Measurements from ENCODE around the gene CEBPB.

The CEBPB gene

GRCh38 chr20:50169329-50169823 lies 21.3 kb upstream of the CEBPB start:
- TF ChIP-seq, protein P1, sequence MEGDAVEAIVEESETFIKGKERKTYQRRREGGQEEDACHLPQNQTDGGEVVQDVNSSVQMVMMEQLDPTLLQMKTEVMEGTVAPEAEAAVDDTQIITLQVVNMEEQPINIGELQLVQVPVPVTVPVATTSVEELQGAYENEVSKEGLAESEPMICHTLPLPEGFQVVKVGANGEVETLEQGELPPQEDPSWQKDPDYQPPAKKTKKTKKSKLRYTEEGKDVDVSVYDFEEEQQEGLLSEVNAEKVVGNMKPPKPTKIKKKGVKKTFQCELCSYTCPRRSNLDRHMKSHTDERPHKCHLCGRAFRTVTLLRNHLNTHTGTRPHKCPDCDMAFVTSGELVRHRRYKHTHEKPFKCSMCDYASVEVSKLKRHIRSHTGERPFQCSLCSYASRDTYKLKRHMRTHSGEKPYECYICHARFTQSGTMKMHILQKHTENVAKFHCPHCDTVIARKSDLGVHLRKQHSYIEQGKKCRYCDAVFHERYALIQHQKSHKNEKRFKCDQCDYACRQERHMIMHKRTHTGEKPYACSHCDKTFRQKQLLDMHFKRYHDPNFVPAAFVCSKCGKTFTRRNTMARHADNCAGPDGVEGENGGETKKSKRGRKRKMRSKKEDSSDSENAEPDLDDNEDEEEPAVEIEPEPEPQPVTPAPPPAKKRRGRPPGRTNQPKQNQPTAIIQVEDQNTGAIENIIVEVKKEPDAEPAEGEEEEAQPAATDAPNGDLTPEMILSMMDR (IDR thresholded peaks at IDR 0.05), result peak; percentile 99
- Histone ChIP-seq H3K79me2 (peaks cover 3% of the 10 kb centered on the region), H3K27me3 (ENCODE audit: control insufficient read depth, insufficient read depth, low read length) (no peaks in the 10 kb centered on the region), H3K4me2 (ENCODE audit: low read length) (no peak overlapping the region), H3K4me3 (ENCODE audit: low read depth, low read length) (no peak overlapping the region), H3K4me1 (peaks cover 14% of the 10 kb centered on the region), H3K36me3 (ENCODE audit: control insufficient read depth, insufficient read depth, low read length) (no peaks in the 10 kb centered on the region), H3K9me3 (ENCODE audit: control insufficient read depth, low read length) (no peaks in the 10 kb centered on the region), H3K27ac (no peak overlapping the region), H3K9ac (no peak overlapping the region), H2AFZ (no peak overlapping the region)

- Histone ChIP-seq H2AFZ (no peak overlapping the region), H3K4me2 (ENCODE audit: low read length) (no peak overlapping the region), H3K27ac (peak overlapping the region; percentile 85), H3K4me3 (ENCODE audit: low read depth, low read length) (no peak overlapping the region), H3K79me2 (peaks cover 3% of the 10 kb centered on the region), H3K36me3 (ENCODE audit: control insufficient read depth, insufficient read depth, low read length) (no peaks in the 10 kb centered on the region), H3K4me1 (peaks cover 12% of the 10 kb centered on the region), H3K9ac (no peak overlapping the region), H3K9me3 (ENCODE audit: control insufficient read depth, low read length) (no peaks in the 10 kb centered on the region), H3K27me3 (ENCODE audit: control insufficient read depth, insufficient read depth, low read length) (no peaks in the 10 kb centered on the region)
- TF ChIP-seq, protein P1 (IDR thresholded peaks at IDR 0.05), result no peak
Observed at GRCh38 chr20:50170549-50171220, 19.9 kb upstream of the CEBPB start.

GRCh38 chr20:50172347-50173013 lies 18.1 kb upstream of the CEBPB start:
- peak overlapping the region; percentile 83 for H3K9ac ChIP-seq
- H3K4me1 ChIP-seq, result peaks cover 5% of the 10 kb centered on the region
- no peaks in the 10 kb centered on the region for H3K27me3 ChIP-seq (ENCODE audit: control insufficient read depth, insufficient read depth, low read length)
- peak overlapping the region; percentile 86 for H3K4me2 ChIP-seq (ENCODE audit: low read length)
- H3K27ac ChIP-seq, result peak overlapping the region; percentile 85
- H3K36me3 ChIP-seq (ENCODE audit: control insufficient read depth, insufficient read depth, low read length), result no peaks in the 10 kb centered on the region
- H2AFZ ChIP-seq, result peak overlapping the region; percentile 99
- TF ChIP-seq, protein P1 (IDR thresholded peaks at IDR 0.05), result no peak
- H3K9me3 ChIP-seq (ENCODE audit: control insufficient read depth, low read length), result no peaks in the 10 kb centered on the region
- peak overlapping the region; percentile 73 for H3K4me3 ChIP-seq (ENCODE audit: low read depth, low read length)
- peaks cover 3% of the 10 kb centered on the region for H3K79me2 ChIP-seq

DNA sequence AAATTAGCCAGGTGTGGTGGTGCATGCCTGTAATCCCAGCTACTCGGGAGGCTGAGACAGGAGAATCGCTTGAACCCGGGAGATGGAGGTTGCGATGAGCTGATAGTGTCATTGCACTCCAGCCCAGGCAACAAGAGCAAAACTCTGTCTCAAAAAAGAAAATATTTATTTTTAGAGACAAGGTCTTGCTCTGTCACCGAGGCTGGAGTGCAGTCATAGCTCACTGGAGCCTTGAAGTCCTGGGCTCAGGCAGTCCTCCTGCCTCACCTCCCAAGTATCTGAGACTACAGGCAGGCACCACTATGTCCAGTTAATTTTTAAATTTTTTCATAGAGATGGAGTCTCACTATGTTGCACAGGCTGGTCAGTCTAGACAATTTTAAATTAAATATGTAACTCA lies 16.2 kb upstream of the CEBPB start:
- no peaks in the 10 kb centered on the region for H3K27me3 ChIP-seq (ENCODE audit: control insufficient read depth, insufficient read depth, low read length)
- no peak overlapping the region for H3K4me3 ChIP-seq (ENCODE audit: low read depth, low read length)
- no peak overlapping the region for H3K9ac ChIP-seq
- H3K4me2 ChIP-seq (ENCODE audit: low read length), result no peak overlapping the region
- no peaks in the 10 kb centered on the region for H3K36me3 ChIP-seq (ENCODE audit: control insufficient read depth, insufficient read depth, low read length)
- peaks cover 3% of the 10 kb centered on the region for H3K79me2 ChIP-seq
- TF ChIP-seq, protein P1 (IDR thresholded peaks at IDR 0.05), result no peak
- H2AFZ ChIP-seq, result no peak overlapping the region
- H3K27ac ChIP-seq, result no peak overlapping the region
- H3K4me1 ChIP-seq, result peaks cover 5% of the 10 kb centered on the region
- no peaks in the 10 kb centered on the region for H3K9me3 ChIP-seq (ENCODE audit: control insufficient read depth, low read length)

Data from parathyroid adenoma (tissue), 2 donors.